Measurements from ENCODE around the gene TBCA. TPM values are rescaled to one million over a fixed set of nuclear protein-coding genes. Genes with fewer than 3 reads are reported as not detected.

The TBCA gene
- polyA plus RNA-seq, 1 of the 3 experiments (the other 2 are of a cell fraction) = 199 TPM

DNA sequence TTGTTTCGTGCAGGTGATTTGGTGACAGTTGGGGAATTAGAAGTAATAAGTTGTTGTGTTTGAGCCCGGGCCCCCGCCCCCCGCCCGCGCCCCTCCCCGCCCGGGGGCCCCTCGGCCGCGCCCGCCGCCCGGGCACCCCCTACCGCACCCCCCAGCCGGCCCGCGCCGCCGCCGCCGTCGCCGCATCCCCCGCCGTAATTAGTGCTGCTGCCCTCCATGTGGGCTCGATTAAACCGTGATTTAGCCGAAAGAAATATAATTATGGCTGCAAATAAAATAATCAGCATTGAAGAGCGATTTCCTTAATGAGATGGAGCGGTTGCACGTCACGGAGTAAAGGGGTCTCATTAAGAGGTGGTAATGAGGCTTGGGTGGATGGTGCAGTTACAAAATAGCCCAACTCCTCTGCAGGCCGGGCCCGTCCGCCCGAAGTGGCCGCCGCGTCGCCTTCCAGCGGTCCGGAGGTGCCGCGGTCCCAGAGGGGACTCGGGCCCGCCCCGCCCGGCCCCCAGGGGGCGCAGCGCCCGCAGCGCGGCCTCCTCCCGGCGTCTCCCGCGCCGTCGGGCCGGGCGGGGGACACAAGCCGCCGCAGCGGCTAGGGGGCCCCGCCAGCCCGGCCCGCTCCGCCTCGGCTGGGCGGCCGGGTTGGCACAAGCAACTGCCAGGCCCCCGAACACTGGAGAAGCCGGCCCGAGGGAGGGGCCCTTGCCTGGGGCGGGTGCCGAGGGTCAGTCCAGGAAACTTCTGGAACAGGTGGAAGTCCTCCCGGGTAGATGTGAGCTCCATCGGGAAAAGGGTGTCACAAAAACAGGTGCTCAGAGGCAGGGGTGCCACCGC is 130.8 kb downstream of the TBCA start:
- H3K36me3 ChIP-seq (replicated peaks in 1 of 2; ENCODE audit: control insufficient read depth in 1 of 2, insufficient read depth in 2 of 2, low read length in 1 of 2) = no peaks in the 10 kb centered on the region
- H3K9ac ChIP-seq = no peak overlapping the region
- no peak overlapping the region for H2AFZ ChIP-seq (ENCODE audit: low read depth)
- no peaks in the 10 kb centered on the region for H3F3A ChIP-seq (replicated peaks; ENCODE audit: insufficient read depth)
- TF ChIP-seq, protein P1, sequence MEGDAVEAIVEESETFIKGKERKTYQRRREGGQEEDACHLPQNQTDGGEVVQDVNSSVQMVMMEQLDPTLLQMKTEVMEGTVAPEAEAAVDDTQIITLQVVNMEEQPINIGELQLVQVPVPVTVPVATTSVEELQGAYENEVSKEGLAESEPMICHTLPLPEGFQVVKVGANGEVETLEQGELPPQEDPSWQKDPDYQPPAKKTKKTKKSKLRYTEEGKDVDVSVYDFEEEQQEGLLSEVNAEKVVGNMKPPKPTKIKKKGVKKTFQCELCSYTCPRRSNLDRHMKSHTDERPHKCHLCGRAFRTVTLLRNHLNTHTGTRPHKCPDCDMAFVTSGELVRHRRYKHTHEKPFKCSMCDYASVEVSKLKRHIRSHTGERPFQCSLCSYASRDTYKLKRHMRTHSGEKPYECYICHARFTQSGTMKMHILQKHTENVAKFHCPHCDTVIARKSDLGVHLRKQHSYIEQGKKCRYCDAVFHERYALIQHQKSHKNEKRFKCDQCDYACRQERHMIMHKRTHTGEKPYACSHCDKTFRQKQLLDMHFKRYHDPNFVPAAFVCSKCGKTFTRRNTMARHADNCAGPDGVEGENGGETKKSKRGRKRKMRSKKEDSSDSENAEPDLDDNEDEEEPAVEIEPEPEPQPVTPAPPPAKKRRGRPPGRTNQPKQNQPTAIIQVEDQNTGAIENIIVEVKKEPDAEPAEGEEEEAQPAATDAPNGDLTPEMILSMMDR (IDR thresholded peaks at IDR 0.05) = peak; percentile 50
- TF ChIP-seq RAD21 (IDR thresholded peaks at IDR 0.05; ENCODE audit: low read length) (peak; percentile 20; the same call in 1 of the 2 replicates), SMC3 (IDR thresholded peaks at IDR 0.05; ENCODE audit: low read depth, low read length) (peak; percentile 41)
- TF ChIP-seq, protein P2, sequence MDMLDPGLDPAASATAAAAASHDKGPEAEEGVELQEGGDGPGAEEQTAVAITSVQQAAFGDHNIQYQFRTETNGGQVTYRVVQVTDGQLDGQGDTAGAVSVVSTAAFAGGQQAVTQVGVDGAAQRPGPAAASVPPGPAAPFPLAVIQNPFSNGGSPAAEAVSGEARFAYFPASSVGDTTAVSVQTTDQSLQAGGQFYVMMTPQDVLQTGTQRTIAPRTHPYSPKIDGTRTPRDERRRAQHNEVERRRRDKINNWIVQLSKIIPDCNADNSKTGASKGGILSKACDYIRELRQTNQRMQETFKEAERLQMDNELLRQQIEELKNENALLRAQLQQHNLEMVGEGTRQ (IDR thresholded peaks at IDR 0.05; ENCODE audit: borderline replicate concordance, low read depth, low read length) = no peak
- H4K20me1 ChIP-seq (ENCODE audit: insufficient read depth) = 0 out of 2 replicates have a peak, but pooled peaks cover 3% of the 10 kb centered on the region
- H3K9me3 ChIP-seq = no peaks in the 10 kb centered on the region
- DNase-seq = peak; percentile 93
- no peaks in the 10 kb centered on the region for H3K79me2 ChIP-seq (ENCODE audit: insufficient read depth)
- WGBS (ENCODE audit: low lambda C conversion rate) = 1% methylated on average over 34 of the region's 80 CpGs
- no peak overlapping the region for H3K4me2 ChIP-seq
- no peaks in the 10 kb centered on the region for H3K9me2 ChIP-seq
- H3K27me3 ChIP-seq (ENCODE audit: insufficient read depth) = peaks cover 88% of the 10 kb centered on the region
- CTCF ChIA-PET = interaction anchor here (0.6 to 2.3 kb wide), 13 partner anchors 9 to 531 kb away, joined by 3 to 7 read pairs (median 3); no protein-coding TSS in a partner anchor
- POLR2A ChIA-PET = no interaction called here
- H3K27ac ChIP-seq (ENCODE audit: low read depth in 2 of 2, low read length in 1 of 2) = no peak overlapping the region
- peak overlapping the region; percentile 27 to 43; a peak in 2 of 4 replicates for H3K4me3 ChIP-seq (ENCODE audit: low read depth in 2 of 2, low read length in 1 of 2)
- no peaks in the 10 kb centered on the region; a peak in 1 of 4 replicates for H3K4me1 ChIP-seq (ENCODE audit: control insufficient read depth in 1 of 2, insufficient read depth in 2 of 2, low read depth in 1 of 2, low read length in 1 of 2)

DNA sequence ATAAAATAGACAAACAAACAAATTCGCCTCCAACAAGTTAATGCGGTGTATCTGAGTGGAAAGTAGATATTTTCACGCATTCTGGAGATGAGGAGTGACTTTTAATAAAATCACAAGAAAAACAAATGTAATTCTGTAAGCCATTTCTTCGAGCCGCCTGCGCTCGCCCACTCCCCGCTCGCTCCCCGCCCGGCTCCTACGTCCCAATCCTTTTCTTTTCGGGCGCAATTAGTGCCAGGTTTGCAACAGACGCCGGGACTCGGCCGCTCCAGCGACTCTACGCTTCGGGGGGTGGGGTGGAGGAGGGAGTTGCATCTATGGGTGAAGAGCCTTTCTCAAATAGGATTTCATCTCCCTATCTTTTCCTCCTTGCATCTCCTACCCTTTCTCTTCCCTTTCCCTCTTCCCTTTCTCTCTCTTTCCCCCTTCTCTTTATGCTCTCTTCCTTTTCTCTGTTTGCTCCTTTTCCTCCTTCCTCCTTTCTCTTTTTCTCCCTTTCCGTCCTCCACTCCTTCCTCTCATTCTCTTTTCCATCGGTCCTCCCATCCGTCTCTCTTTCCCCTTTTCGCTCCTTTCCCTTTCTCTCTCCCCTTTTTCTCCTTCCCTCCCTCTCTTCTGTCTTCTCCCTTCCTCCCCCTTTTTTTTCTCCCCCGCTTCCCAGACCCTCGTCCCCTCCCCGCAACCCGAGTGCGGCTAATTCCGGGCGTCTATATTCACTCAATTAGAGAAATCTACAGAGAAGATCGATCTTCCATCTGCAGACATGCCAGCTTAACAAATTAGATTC is 131.6 kb downstream of the TBCA start:
- peaks cover 91% of the 10 kb centered on the region for H3K27me3 ChIP-seq (ENCODE audit: insufficient read depth)
- WGBS (ENCODE audit: low lambda C conversion rate) = 9% methylated on average over 33 of the region's 33 CpGs

More for the DNA sequence above, 131.6 kb downstream of the TBCA start:
- Histone ChIP-seq H3K4me1 (ENCODE audit: control insufficient read depth in 1 of 2, insufficient read depth in 2 of 2, low read depth in 1 of 2, low read length in 1 of 2) (no peaks in the 10 kb centered on the region; a peak in 1 of 4 replicates), H3K27ac (ENCODE audit: low read depth in 2 of 2, low read length in 1 of 2) (no peak overlapping the region), H2AFZ (ENCODE audit: low read depth) (no peak overlapping the region), H3K9ac (no peak overlapping the region), H3K79me2 (ENCODE audit: insufficient read depth) (no peaks in the 10 kb centered on the region), H3K4me3 (ENCODE audit: low read depth in 2 of 2, low read length in 1 of 2) (no peak overlapping the region), H3K4me2 (peak overlapping the region; percentile 35; the same call in 1 of the 2 replicates), H3K9me3 (no peaks in the 10 kb centered on the region), H3F3A (replicated peaks; ENCODE audit: insufficient read depth) (peaks cover 4% of the 10 kb centered on the region), H4K20me1 (ENCODE audit: insufficient read depth) (peaks cover 6% of the 10 kb centered on the region; the same call in 1 of the 2 replicates), H3K36me3 (replicated peaks in 1 of 2; ENCODE audit: control insufficient read depth in 1 of 2, insufficient read depth in 2 of 2, low read length in 1 of 2) (no peaks in the 10 kb centered on the region), H3K9me2 (no peaks in the 10 kb centered on the region)
- POLR2A ChIA-PET = no interaction called here
- DNase-seq = peak; percentile 44
- no peak for TF ChIP-seq SIN3A (IDR thresholded peaks at IDR 0.05; ENCODE audit: borderline replicate concordance, low read depth, low read length)
- TF ChIP-seq, protein P3, sequence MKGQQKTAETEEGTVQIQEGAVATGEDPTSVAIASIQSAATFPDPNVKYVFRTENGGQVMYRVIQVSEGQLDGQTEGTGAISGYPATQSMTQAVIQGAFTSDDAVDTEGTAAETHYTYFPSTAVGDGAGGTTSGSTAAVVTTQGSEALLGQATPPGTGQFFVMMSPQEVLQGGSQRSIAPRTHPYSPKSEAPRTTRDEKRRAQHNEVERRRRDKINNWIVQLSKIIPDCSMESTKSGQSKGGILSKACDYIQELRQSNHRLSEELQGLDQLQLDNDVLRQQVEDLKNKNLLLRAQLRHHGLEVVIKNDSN (IDR thresholded peaks at IDR 0.05; ENCODE audit: borderline replicate concordance, low read depth) = no peak
- TF ChIP-seq EZH2phosphoT487 (IDR thresholded peaks at IDR 0.05; ENCODE audit: borderline replicate concordance, low read depth) = peak; percentile 85; the same call in 1 of the 2 replicates
- TF ChIP-seq MXI1 (IDR thresholded peaks at IDR 0.05; ENCODE audit: low read depth, low read length) = no peak
- CTCF ChIA-PET = no interaction called here
